OCI-LY3 (cell line): ENCODE results near the gene HMGN3.

Source experiments
- H2AFZ ChIP-seq: fragments of 200-600, 300-600 bp; shearing (Covaris generic); 2 replicates; pipeline ENCODE4 v1.6.0; 2014; ENCODE audit warnings: antibody characterized with exemption, low read depth, low read length
- H3K27ac ChIP-seq: fragments of 200-600, 300-600 bp; sonication (generic); 2 replicates; pipeline ENCODE4 v1.5.1; 2014; ENCODE audit warnings: mild to moderate bottlenecking, low read length, moderate library complexity, mixed read lengths
- H3K27me3 ChIP-seq: fragments of 200-600, 300-600 bp; sonication (generic); 2 replicates; pipeline ENCODE4 v1.6.1; 2014; ENCODE audit warnings: low read depth, low read length, mixed read lengths
- H3K36me3 ChIP-seq: fragments of 200-600, 300-600 bp; sonication (generic); replicated peaks from 2 replicates; pipeline ENCODE3; 2014; ENCODE audit warnings: low read depth, low read length, mixed read lengths
- H3K4me1 ChIP-seq: fragments of 300-600, 200-600 bp; sonication (generic); 2 replicates; pipeline ENCODE4 v1.6.1; 2014; ENCODE audit warnings: low read length, mixed read lengths
- H3K4me2 ChIP-seq: fragments of 200-600, 300-600 bp; sonication (generic); 2 replicates; pipeline ENCODE4 v1.6.1; 2014; ENCODE audit warnings: low read length, mixed read lengths
- H3K4me3 ChIP-seq: fragments of 300-600, 200-600 bp; sonication (generic); 2 replicates; pipeline ENCODE4 v1.5.1; 2014; ENCODE audit warnings: antibody characterized with exemption, mild to moderate bottlenecking, low read length, moderate library complexity
- H3K79me2 ChIP-seq: fragments of 300-600, 200-600 bp; shearing (Covaris generic); 2 replicates; pipeline ENCODE4 v1.6.1; 2014; ENCODE audit warnings: mild to moderate bottlenecking, low read length, mixed read lengths
- H3K9ac ChIP-seq: fragments of 300-600, 200-600 bp; shearing (Covaris generic); 2 replicates; pipeline ENCODE4 v1.6.0; 2014; ENCODE audit warnings: mild to moderate bottlenecking, low read length, moderate library complexity
- H3K9me3 ChIP-seq: fragments of 200-600, 300-600 bp; shearing (Covaris generic); 2 replicates; pipeline ENCODE4 v1.6.1; 2014; ENCODE audit warnings: low read length, mixed read lengths; ENCODE audit not compliant: insufficient read depth
- H4K20me1 ChIP-seq: fragments of 200-600, 300-600 bp; sonication (generic); 2 replicates; pipeline ENCODE4 v1.6.1; 2016; ENCODE audit warnings: low read length, mixed read lengths; ENCODE audit not compliant: insufficient read depth
- EZH2phosphoT487 ChIP-seq: fragments of 200-600 bp; shearing (Covaris generic); IDR thresholded peaks from 2 replicates; pipeline ENCODE4 v1.6.1; 2018; ENCODE audit warnings: antibody characterized with exemption, mixed run types, low read depth
- TF ChIP-seq, protein P1 (sequence below): fragments of 200-600, 300-600 bp; sonication (generic); IDR thresholded peaks from 2 replicates; pipeline ENCODE4 v1.5.1; 2014; ENCODE audit warnings: antibody characterized with exemption, low read length, low read depth

The HMGN3 gene

DNA sequence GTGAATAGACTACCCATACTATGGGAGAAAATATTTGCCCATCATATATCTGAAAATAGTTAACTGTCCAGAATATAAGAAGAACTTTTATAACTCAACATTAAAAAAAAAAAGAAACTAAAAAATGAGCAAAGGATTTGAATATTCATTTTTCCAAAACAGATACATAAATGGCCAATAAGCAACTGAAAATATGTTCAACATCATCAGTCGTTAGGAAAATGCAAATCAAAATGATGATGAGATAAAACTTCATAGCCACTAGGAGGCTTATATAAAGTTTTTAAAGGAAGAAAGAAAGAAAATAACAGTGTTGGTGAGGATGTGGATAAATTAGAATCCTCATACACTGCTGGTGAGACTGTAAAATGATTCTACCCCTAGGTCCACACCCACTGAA lies 32.6 kb upstream of the HMGN3 start:
- H3K27ac ChIP-seq: no peak overlapping the region
- no peak overlapping the region for H3K4me3 ChIP-seq
- no peaks in the 10 kb centered on the region for H4K20me1 ChIP-seq
- TF ChIP-seq, protein P1, sequence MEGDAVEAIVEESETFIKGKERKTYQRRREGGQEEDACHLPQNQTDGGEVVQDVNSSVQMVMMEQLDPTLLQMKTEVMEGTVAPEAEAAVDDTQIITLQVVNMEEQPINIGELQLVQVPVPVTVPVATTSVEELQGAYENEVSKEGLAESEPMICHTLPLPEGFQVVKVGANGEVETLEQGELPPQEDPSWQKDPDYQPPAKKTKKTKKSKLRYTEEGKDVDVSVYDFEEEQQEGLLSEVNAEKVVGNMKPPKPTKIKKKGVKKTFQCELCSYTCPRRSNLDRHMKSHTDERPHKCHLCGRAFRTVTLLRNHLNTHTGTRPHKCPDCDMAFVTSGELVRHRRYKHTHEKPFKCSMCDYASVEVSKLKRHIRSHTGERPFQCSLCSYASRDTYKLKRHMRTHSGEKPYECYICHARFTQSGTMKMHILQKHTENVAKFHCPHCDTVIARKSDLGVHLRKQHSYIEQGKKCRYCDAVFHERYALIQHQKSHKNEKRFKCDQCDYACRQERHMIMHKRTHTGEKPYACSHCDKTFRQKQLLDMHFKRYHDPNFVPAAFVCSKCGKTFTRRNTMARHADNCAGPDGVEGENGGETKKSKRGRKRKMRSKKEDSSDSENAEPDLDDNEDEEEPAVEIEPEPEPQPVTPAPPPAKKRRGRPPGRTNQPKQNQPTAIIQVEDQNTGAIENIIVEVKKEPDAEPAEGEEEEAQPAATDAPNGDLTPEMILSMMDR: no peak
- TF ChIP-seq EZH2phosphoT487: no peak
- no peaks in the 10 kb centered on the region for H3K9me3 ChIP-seq
- no peaks in the 10 kb centered on the region for H3K36me3 ChIP-seq
- H3K4me2 ChIP-seq: no peak overlapping the region
- no peaks in the 10 kb centered on the region for H3K4me1 ChIP-seq
- no peak overlapping the region for H3K9ac ChIP-seq
- H3K27me3 ChIP-seq: no peaks in the 10 kb centered on the region
- H2AFZ ChIP-seq: no peak overlapping the region
- no peaks in the 10 kb centered on the region for H3K79me2 ChIP-seq

DNA sequence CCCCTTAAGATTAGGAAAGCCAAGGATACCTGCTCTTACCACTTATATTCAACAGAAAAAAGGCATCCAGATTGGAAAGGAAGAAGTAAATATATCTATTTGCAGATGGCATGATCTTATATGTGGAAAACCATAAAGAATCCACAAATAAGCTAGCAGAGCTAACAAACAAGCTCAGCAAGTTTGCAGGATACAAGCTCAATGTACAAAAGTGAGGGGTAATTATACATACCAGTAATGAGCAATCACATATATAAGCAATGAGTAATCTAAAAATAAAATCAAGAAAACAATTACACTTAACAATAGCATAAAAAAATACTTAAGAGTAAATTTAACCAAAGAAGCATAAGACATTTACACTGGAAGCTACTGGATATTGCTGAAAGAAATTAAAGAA lies 31.6 kb upstream of the HMGN3 start:
- Histone ChIP-seq H3K36me3 (no peaks in the 10 kb centered on the region), H3K27ac (no peak overlapping the region), H3K79me2 (no peaks in the 10 kb centered on the region), H3K27me3 (no peaks in the 10 kb centered on the region), H3K9me3 (no peaks in the 10 kb centered on the region), H3K4me2 (no peak overlapping the region), H3K4me3 (no peak overlapping the region), H3K4me1 (no peaks in the 10 kb centered on the region), H4K20me1 (no peaks in the 10 kb centered on the region), H3K9ac (no peak overlapping the region), H2AFZ (no peak overlapping the region)
- no peak for TF ChIP-seq EZH2phosphoT487
- TF ChIP-seq, protein P1: no peak

DNA sequence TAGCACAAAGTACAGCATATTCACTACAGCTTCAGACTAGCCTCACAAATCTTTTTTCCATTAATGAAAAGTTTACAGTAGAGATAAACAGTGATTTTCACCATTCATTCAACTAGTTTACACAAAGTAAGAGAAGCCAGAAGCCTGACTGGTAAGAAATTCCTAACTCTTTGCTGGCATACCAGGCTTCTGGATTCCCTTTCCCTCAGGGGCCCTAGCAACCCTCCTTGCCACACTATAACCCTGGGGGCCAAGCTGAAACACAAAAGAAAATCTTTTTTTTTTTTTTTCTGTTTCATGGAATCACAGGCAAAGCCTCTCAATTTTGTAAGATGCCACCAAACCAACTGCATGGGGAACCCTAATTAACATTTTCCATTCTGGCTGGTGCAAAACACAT lies 28.9 kb upstream of the HMGN3 start:
- H3K27me3 ChIP-seq: no peaks in the 10 kb centered on the region
- TF ChIP-seq EZH2phosphoT487: no peak
- TF ChIP-seq, protein P1: no peak

DNA sequence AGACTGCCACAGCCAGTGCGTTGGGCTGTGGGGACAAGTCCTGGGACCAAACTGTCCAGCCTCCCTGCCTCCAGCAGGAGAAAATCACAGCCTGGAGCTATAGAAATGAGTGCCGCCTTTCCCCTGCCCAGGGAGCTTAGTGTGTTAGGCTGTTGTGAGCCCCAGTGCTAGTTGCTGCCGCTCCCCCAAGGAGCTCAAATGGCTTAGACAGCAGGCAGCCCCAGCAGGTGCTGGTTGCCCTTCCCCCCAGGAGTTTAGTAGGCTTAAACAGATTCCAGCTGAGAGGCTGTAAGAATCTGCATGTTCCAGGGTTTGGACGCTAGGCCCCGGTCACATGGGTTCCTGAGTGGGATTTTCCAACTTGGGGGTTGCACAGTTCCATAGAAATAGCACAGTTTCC lies 27.2 kb upstream of the HMGN3 start:
- no peaks in the 10 kb centered on the region for H3K4me1 ChIP-seq
- TF ChIP-seq, protein P1: no peak
- no peak for TF ChIP-seq EZH2phosphoT487
- H3K36me3 ChIP-seq: no peaks in the 10 kb centered on the region
- no peaks in the 10 kb centered on the region for H3K9me3 ChIP-seq
- H2AFZ ChIP-seq: no peak overlapping the region
- H3K79me2 ChIP-seq: no peaks in the 10 kb centered on the region
- H4K20me1 ChIP-seq: no peaks in the 10 kb centered on the region
- H3K27me3 ChIP-seq: no peaks in the 10 kb centered on the region
- no peak overlapping the region for H3K4me3 ChIP-seq
- no peak overlapping the region for H3K9ac ChIP-seq
- no peak overlapping the region for H3K27ac ChIP-seq
- no peak overlapping the region for H3K4me2 ChIP-seq

More for the DNA sequence above, 28.9 kb upstream of the HMGN3 start:
- H4K20me1 ChIP-seq: no peaks in the 10 kb centered on the region
- no peaks in the 10 kb centered on the region for H3K79me2 ChIP-seq
- H3K4me3 ChIP-seq: no peak overlapping the region
- no peaks in the 10 kb centered on the region for H3K9me3 ChIP-seq
- no peak overlapping the region for H3K9ac ChIP-seq
- H3K4me2 ChIP-seq: no peak overlapping the region
- H2AFZ ChIP-seq: no peak overlapping the region
- no peak overlapping the region for H3K27ac ChIP-seq
- no peaks in the 10 kb centered on the region for H3K36me3 ChIP-seq
- H3K4me1 ChIP-seq: no peaks in the 10 kb centered on the region
